Measurements from ENCODE around the gene IRX3. TPM values are rescaled to one million over a fixed set of nuclear protein-coding genes. Genes with fewer than 3 reads are reported as not detected.

Gene IRX3
- 10.9 TPM for total RNA-seq

DNA sequence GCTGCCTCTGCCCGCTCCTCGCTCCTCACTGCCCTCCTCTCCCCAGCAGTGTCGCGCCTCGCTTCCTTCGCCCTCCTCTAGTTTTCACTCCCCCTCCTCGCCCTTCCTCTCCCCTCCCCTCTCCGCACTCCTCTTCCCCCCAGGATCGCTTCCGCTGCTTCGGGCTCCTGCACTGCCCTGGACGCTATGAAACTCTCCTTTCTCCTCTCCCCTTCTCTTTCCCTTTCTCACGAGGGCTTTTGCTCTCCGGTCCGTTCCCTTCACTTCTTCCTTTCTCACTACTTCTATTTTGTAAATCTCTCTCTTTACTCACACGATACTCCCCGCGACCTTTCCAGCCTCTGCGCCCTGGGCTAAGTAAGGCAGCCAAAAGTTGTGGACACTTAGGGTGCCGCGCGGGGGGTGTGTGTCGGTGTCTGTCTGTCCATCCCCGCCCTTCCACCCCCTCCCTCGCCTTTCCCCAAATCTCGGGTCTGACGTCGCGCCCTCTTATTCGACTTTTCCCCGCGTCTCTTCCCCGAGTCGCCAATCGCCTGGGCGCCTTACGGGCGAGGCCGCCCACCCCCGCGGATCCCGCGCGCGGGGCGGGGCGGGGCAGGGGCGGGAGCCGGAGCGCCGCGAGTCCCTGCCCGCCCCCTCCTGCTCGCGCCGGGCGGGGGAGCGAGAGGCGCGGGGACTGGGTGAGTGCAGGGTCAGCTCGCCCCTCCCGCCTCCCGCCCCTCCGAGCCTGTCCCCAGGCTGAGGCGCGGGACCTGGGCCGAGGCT is at the start of gene IRX3:
Gene IRX3 (minus strand): TSS at position 422 of the 765 bp plus-strand sequence. CDS start 737 bp downstream, outside the sequence.
- DNase-seq (ENCODE audit: low spot score), result no peak

- no peak for DNase-seq (ENCODE audit: low spot score)
Measured at GRCh38 chr16:54335230-54335629, 48.6 kb upstream of the IRX3 start.

- DNase-seq (ENCODE audit: low spot score), result no peak
Measured at GRCh38 chr16:54334208-54334607, 47.6 kb upstream of the IRX3 start.

DNA sequence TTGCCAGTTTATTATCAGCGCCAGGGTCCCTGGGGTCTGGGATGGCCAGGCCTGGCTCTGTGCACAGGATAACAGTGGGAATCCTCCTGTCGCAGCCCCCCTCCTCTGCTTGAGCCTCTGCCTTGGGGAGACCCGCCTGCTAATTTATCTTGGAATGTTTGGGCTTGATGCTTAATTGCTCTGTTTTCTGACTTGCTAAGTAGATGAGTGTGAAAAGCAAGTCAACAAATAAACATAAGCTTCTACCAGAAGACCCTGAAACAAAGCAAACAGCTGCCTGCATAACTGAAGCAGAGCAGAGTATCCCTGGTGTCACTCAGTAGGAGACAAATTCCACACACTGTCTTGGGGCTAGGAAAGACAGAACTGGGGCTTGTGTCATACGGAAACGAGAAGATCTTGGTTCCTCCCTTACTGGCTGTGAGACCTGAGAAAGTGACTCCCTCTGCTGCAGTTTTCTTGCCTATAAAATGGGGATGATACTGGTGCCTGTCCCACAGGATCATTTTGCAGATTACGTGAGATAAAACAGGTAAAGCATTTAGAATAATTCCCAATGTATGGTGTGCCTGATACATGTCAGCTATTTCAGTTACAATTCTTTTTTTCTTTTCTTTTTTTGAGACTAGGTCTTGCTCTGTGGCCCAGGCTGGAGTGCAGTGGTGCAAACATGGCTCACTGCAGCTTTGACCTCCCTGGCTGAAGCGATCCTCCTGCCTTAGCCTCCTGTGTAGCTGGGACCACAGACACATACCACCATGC is 44.8 kb upstream of the IRX3 start:
- no peak for DNase-seq (ENCODE audit: low spot score)

GRCh38 chr16:54327609-54328008 is 41.0 kb upstream of the IRX3 start:
- no peak for DNase-seq (ENCODE audit: low spot score)

DNA sequence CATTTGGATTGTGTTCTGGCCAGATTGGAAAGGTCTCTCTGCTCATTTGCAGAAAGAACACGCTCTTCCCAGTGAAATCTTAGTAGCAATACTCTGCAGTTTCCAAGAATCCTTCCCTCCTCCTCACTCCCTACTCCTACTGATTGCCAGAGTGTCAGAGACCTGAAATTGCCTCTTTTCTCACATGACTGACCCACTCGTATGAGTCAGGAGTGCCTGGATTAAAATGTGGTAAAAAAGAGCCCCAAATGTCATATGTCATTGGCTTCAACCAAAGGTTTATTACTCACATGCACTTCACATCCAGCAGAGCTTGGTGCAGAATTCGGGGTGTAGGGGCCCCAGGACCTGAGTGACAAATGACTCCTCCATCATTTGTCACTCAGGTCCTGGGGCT is 39.7 kb upstream of the IRX3 start:
- no peak for DNase-seq (ENCODE audit: low spot score)

- no peak for DNase-seq (ENCODE audit: low spot score)
Measured at GRCh38 chr16:54325616-54326265, 39.2 kb upstream of the IRX3 start.

DNA sequence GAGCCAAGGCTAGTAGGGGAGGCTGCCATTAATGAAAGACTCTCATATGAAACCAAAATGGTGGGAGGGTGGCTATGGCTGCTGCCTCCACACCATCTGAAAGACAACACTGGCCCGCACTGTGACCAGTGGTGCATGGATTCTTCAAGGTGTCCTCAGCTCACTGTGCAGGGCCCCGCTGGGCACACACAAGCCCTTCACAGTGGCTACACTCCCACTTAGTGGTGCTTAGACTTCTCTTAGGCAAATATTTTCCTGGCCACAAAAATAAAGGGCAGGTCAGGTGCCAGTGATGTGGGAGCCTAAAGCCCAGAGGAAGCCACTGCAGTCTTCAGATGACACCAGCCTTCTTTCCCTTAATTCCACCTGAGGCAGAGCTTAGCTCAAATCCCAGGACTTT is 38.1 kb upstream of the IRX3 start:
- no peak for DNase-seq (ENCODE audit: low spot score)

GRCh38 chr16:54320697-54321340 is 34.2 kb upstream of the IRX3 start:
- DNase-seq (ENCODE audit: low spot score), result no peak

DNA sequence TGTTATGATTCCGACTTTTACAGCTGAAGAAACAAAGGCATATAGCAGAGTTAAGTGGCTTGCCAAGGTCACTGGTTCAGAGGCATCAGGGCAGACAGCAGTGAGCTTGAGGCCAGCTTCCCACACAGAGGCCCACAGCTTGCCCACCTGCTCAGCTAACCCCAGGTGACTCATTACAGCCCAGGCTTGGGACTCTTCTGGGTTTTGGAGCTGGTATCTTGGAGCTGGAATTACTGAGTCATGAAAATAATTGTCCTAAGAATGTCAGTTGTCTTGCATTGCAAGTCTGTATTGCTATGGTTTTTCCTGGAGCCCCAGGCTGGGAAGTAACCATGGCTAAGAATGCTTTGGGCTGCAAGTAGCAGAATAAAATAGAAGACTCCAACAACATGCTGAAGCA is 32.4 kb upstream of the IRX3 start:
- no peak for DNase-seq (ENCODE audit: low spot score)

- DNase-seq (ENCODE audit: low spot score), result no peak
Measured at GRCh38 chr16:54317101-54317611, 30.6 kb upstream of the IRX3 start.

GRCh38 chr16:54316095-54316889 is 29.7 kb upstream of the IRX3 start:
- DNase-seq (ENCODE audit: low spot score), result no peak

DNA sequence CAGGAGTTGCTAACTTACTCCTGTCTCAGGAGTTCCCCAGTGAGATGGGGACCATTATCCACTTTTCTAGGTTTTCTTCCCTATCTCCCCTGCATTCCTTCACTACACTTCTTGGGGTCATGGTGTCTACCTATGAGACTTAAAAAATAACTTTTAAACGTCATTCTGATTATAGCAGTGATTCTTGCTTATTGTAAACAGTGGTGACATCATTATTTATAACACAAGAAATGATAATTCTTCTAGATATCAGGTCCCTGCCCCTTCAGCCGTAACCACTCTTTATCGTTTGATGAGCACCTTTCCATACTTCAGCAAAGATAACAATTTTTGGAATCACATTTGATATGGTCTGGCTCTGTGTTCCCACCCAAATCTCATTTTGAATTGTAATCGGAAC is 27.2 kb upstream of the IRX3 start:
- DNase-seq (ENCODE audit: low spot score), result no peak

- no peak for DNase-seq (ENCODE audit: low spot score)
Measured at GRCh38 chr16:54312502-54312991, 26.0 kb upstream of the IRX3 start.

GRCh38 chr16:54309341-54309740 is 22.8 kb upstream of the IRX3 start:
- no peak for DNase-seq (ENCODE audit: low spot score)

GRCh38 chr16:54305080-54305479 is 18.5 kb upstream of the IRX3 start:
- DNase-seq (ENCODE audit: low spot score), result no peak

DNA sequence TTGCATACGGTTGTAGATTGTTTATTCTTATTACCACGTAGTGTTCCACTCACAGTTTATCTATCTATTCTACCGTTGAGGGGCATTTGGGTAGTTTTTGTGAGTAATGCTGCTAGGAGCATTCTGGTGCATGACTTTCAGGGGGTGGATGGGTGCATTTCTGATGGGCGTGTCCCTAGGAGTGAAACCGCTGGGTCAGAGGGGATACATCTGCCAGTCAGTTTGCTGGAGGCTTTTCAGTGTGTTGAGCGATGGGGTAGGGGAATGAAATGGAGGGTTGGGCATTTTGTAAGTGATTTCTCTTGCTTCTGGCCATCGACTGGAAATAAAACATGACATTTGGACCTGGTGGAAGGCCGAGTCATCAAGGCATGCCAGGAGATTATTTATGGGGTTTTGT is 17.0 kb upstream of the IRX3 start:
- no peak for DNase-seq (ENCODE audit: low spot score)

GRCh38 chr16:54297154-54297553 is 10.6 kb upstream of the IRX3 start:
- no peak for DNase-seq (ENCODE audit: low spot score)

DNA sequence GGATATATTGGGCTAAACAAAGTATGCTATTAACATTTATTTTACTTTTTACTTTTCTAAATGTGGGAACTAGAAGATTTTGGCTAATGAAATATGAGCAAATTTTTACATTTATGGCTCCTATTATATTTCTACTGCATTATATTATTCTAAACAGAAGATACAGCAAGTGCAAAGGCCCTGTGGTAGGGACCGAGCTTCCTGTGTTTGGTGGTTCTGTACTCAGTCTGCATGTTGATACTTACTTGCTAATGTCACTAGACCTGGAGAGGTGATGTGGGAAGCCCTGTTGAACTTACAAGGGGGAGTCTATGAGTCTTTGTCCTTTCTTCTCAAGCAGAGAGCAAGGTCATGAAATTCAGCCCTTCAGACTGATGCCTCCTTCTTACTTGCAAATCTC is 10.0 kb upstream of the IRX3 start:
- DNase-seq (ENCODE audit: low spot score), result no peak

DNA sequence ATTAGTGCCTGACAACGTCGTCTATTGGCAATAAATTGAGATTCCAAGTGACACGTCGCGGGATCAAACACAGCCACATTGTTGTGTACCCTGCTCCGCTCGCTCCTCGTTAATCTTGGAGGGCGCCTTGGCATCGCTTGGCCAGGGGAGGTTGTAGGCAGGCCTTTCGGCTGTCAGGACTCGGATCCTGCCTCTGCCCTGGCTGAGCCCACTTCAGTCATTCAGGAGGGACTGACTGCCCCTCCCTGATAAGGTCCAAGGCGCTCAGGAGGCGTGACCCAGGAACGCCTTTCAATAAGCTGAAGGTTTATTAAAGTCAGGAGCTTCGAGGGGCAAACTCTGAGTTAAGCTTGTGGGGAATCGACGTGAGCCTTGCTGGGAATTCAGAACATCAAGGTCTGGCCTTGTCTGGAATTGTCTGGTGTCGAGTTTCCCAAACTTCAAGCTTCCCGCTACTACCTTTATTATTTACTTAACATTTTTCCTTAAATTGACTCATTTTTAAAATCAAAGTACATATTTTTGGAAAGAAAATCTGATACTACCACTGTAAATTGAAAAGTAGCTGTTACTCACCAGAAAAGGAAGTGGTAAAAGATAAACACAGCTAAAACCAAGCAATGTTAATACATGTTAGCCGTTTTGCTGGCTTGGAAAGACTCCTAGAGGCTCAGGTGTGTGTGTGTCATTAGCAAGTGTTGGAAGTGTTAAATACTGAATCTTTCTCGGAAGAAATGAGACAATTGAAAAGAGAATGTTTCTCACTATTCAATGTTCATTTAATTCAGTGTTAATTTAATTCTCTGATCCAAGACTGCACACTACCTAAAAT is 5.3 kb upstream of the IRX3 start:
- DNase-seq (ENCODE audit: low spot score), result no peak

Data from ureter (tissue), 1 donor.